ENCODE results near the gene SLC39A11. TPM values are rescaled to one million over a fixed set of nuclear protein-coding genes. Genes with fewer than 3 reads are reported as not detected.

SLC39A11 gene
- total RNA-seq, 1 experiment from 2014 or later, result 46.4 TPM

DNA sequence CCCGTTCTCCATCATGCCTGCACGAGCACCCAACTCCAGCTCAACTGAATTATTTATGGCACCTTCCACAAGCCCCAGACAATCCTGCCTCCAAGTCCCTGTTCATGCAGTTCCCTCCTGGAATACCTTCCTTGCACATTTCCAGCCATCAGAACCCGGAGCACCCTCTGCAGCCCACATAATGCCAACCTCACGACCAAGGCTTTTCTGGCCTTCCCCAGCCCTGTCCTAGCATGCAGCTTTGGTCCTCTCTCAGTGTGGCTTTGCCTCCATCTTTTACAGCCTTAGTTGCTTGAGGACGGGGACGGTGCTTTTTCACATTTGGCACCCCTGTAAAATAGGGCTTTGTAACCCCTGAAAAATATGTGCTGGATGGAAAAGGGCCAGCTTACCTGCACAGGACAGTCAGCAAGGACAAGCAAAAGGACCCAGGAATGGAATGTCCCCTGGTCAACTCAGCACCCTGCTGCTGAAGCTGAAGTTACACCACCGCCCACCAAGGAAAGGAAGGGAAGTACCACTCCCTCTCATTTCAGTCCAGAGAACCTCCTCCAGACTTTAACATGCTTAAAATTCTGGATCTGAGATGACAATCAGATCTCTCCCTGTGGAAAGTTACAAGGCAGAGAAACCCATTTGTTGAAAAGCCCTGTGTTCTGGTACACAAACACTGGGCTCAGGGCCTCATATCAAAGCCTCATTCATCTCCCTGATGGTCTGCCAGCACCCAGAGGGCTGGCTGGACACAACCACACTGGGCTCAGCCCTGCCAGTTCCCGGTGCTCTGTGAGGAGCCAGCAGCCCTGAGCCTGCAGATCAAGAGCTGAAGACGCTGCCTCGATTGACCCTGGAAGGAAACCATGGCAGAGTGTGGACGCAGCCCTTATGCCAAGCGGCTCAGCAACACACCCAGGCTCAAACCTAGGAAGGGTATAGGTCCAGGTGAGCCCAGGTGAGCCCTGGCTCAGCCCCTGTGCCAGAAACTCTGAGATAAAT, 2.9 kb downstream of the SLC39A11 start:
- Histone ChIP-seq H2AFZ (ENCODE audit: low read depth, low read length, poor library complexity, severe bottlenecking) (no peak overlapping the region), H3K9me3 (ENCODE audit: control insufficient read depth in 1 of 2, insufficient read depth in 1 of 2, low read depth in 1 of 2, low read length in 2 of 2) (no peaks in the 10 kb centered on the region), H3K27me3 (ENCODE audit: insufficient read depth, low read length) (no peaks in the 10 kb centered on the region), H3K4me3 (replicated peaks in 1 of 2; ENCODE audit: low read depth in 1 of 2, low read length in 2 of 2) (no peak overlapping the region), H3K9me2 (ENCODE audit: insufficient read depth) (no peaks in the 10 kb centered on the region), H3K79me2 (ENCODE audit: insufficient read depth, low read length) (no peaks in the 10 kb centered on the region), H4K20me1 (ENCODE audit: insufficient read depth) (no peaks in the 10 kb centered on the region), H3K4me1 (ENCODE audit: control insufficient read depth in 1 of 2, insufficient read depth in 2 of 2, low read length in 2 of 2) (peaks cover 7 to 14% of the 10 kb centered on the region in 2 experiments; a peak in 3 of 4 replicates), H3K27ac (ENCODE audit: low read depth, low read length) (no peak overlapping the region), H3K4me2 (ENCODE audit: low read length) (no peak overlapping the region), H3K9ac (ENCODE audit: low read length) (no peak overlapping the region), H3K36me3 (ENCODE audit: control insufficient read depth in 1 of 2, insufficient read depth in 2 of 2, low read length in 2 of 2) (peaks cover 2 to 16% of the 10 kb centered on the region in 2 experiments; a peak in 2 of 4 replicates)
- BruUV-seq (replicated peaks), result no TSS peak
- ChIA-PET RAD21 (ENCODE audit: low non-redundant PET in 1 of 2, low total read pairs in 2 of 2, uncharacterized antibody in 2 of 2, unreplicated experiment in 2 of 2) (no interaction called here), CTCF (no interaction called here), POLR2A (no interaction called here)
- TF ChIP-seq, protein P1, sequence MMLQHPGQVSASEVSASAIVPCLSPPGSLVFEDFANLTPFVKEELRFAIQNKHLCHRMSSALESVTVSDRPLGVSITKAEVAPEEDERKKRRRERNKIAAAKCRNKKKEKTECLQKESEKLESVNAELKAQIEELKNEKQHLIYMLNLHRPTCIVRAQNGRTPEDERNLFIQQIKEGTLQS (IDR thresholded peaks at IDR 0.05), result no peak
- TF ChIP-seq RAD21 (IDR thresholded peaks at IDR 0.05; ENCODE audit: low read depth) (no peak), JUND (IDR thresholded peaks at IDR 0.05) (no peak), ZNF274 (IDR thresholded peaks at IDR 0.05; ENCODE audit: low read depth, low read length) (no peak), FOSL1 (IDR thresholded peaks at IDR 0.05; ENCODE audit: low read depth) (no peak), POLR2AphosphoS5 (IDR thresholded peaks at IDR 0.05; ENCODE audit: low read depth, low read length) (no peak), SIN3A (IDR thresholded peaks at IDR 0.05; ENCODE audit: low read depth) (no peak), EZH2 (IDR thresholded peaks at IDR 0.05) (no peak), POLR2A (IDR thresholded peaks at IDR 0.05; ENCODE audit: borderline replicate concordance, extremely low read depth, insufficient read depth, insufficient read length) (no peak), TCF7L2 (IDR thresholded peaks at IDR 0.05; ENCODE audit: borderline replicate concordance, extremely low read depth, insufficient read depth, insufficient read length) (no peak), CBX3 (IDR thresholded peaks at IDR 0.05; ENCODE audit: low read depth) (no peak), SP1 (IDR thresholded peaks at IDR 0.05; ENCODE audit: low read depth) (no peak), CEBPB (IDR thresholded peaks at IDR 0.05; ENCODE audit: low read depth) (no peak), SRF (IDR thresholded peaks at IDR 0.05; ENCODE audit: low read depth) (no peak), EZH2phosphoT487 (IDR thresholded peaks at IDR 0.05; ENCODE audit: borderline replicate concordance) (no peak)
- TF ChIP-seq, protein P2, sequence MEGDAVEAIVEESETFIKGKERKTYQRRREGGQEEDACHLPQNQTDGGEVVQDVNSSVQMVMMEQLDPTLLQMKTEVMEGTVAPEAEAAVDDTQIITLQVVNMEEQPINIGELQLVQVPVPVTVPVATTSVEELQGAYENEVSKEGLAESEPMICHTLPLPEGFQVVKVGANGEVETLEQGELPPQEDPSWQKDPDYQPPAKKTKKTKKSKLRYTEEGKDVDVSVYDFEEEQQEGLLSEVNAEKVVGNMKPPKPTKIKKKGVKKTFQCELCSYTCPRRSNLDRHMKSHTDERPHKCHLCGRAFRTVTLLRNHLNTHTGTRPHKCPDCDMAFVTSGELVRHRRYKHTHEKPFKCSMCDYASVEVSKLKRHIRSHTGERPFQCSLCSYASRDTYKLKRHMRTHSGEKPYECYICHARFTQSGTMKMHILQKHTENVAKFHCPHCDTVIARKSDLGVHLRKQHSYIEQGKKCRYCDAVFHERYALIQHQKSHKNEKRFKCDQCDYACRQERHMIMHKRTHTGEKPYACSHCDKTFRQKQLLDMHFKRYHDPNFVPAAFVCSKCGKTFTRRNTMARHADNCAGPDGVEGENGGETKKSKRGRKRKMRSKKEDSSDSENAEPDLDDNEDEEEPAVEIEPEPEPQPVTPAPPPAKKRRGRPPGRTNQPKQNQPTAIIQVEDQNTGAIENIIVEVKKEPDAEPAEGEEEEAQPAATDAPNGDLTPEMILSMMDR (IDR thresholded peaks at IDR 0.05 in 2 of 3, conservative IDR thresholded peaks at IDR 0.05 in 1 of 3; ENCODE audit: borderline replicate concordance in 1 of 3, insufficient read depth in 1 of 3, low read depth in 2 of 3, low read length in 2 of 3), result no peak
- TF ChIP-seq, protein P3, sequence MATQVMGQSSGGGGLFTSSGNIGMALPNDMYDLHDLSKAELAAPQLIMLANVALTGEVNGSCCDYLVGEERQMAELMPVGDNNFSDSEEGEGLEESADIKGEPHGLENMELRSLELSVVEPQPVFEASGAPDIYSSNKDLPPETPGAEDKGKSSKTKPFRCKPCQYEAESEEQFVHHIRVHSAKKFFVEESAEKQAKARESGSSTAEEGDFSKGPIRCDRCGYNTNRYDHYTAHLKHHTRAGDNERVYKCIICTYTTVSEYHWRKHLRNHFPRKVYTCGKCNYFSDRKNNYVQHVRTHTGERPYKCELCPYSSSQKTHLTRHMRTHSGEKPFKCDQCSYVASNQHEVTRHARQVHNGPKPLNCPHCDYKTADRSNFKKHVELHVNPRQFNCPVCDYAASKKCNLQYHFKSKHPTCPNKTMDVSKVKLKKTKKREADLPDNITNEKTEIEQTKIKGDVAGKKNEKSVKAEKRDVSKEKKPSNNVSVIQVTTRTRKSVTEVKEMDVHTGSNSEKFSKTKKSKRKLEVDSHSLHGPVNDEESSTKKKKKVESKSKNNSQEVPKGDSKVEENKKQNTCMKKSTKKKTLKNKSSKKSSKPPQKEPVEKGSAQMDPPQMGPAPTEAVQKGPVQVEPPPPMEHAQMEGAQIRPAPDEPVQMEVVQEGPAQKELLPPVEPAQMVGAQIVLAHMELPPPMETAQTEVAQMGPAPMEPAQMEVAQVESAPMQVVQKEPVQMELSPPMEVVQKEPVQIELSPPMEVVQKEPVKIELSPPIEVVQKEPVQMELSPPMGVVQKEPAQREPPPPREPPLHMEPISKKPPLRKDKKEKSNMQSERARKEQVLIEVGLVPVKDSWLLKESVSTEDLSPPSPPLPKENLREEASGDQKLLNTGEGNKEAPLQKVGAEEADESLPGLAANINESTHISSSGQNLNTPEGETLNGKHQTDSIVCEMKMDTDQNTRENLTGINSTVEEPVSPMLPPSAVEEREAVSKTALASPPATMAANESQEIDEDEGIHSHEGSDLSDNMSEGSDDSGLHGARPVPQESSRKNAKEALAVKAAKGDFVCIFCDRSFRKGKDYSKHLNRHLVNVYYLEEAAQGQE (IDR thresholded peaks at IDR 0.05; ENCODE audit: low read depth), result no peak
- TF ChIP-seq, protein P4, sequence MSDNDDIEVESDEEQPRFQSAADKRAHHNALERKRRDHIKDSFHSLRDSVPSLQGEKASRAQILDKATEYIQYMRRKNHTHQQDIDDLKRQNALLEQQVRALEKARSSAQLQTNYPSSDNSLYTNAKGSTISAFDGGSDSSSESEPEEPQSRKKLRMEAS (IDR thresholded peaks at IDR 0.05), result no peak
- ATAC-seq, result no peak
- intact Hi-C loops (cut with micrococcal nuclease), result loop anchor here (5.0 kb wide), 1 partner anchor 77 kb away; no protein-coding TSS in a partner anchor
- no peak for DNase-seq (ENCODE audit: low read depth, low spot score)
